Cardiac muscle cell (in vitro differentiated cells and primary cell): ENCODE measurements around the gene SH3BGR. TPM values are rescaled to one million over a fixed set of nuclear protein-coding genes. Genes with fewer than 3 reads are reported as not detected.

ENCODE experiments used
- DNase-seq, 2 donors: peaks; one replicate each; pipeline versions ENCODE4 v3.0.0 to v3.0.0-alpha.2; 2010 to 2017; ENCODE audit warnings: low read depth in 1 of 2, low spot score in 1 of 2
- H3K27ac ChIP-seq: fragments of 200-600 bp; sonication (generic); 2 replicates; pipeline ENCODE4 v1.5.1; 2016
- H3K27me3 ChIP-seq: fragments of 200-600 bp; sonication (generic); 2 replicates; pipeline ENCODE4 v1.6.0; 2016; ENCODE audit warnings: control low read depth
- H3K36me3 ChIP-seq: fragments of 200-600 bp; sonication (generic); 2 replicates; pipeline ENCODE4 v1.5.1; 2016; ENCODE audit warnings: control low read depth
- H3K4me1 ChIP-seq: fragments of 200-600 bp; sonication (generic); 2 replicates; pipeline ENCODE4 v1.8.1; 2017; ENCODE audit warnings: low read depth, mild to moderate bottlenecking, mixed run types
- H3K4me3 ChIP-seq: fragments of 200-600 bp; sonication (generic); 2 replicates; pipeline ENCODE4 v1.5.1; 2016; ENCODE audit warnings: mild to moderate bottlenecking
- H3K9me3 ChIP-seq: fragments of 200-600 bp; sonication (generic); 2 replicates; pipeline ENCODE4 v1.5.1; 2017; ENCODE audit warnings: low read depth, mild to moderate bottlenecking, control low read depth
- CTCF ChIP-seq: IDR thresholded peaks from 2 replicates; pipeline ENCODE4 v1.5.1; 2012; ENCODE audit warnings: low read depth, mild to moderate bottlenecking, low read length
- polyA plus RNA-seq: library from polyadenylated mRNA; unstranded; fragments of >200 nt; fragmentation: Nextera tagmentation; extraction: Ambion mirVana; gene quantifications from 2 replicates; pipeline ENCODE4 v1.2.1, GENCODE V29; 2016
- total RNA-seq: library from RNA; depleted of rRNA; stranded (reverse); fragments of >200 nt; gene quantifications from 2 replicates; pipeline ENCODE4 v1.2.3, GENCODE V29; 2016

SH3BGR gene
- total and polyA plus RNA-seq, 2 experiments from 2014 or later, result 168 to 326 TPM

- Histone ChIP-seq H3K4me3 (no peak overlapping the region), H3K9me3 (no peaks in the 10 kb centered on the region), H3K27me3 (no peaks in the 10 kb centered on the region), H3K4me1 (peaks cover 11% of the 10 kb centered on the region), H3K36me3 (peaks cover 9% of the 10 kb centered on the region), H3K27ac (no peak overlapping the region)
- TF ChIP-seq CTCF, result no peak
- no peak for DNase-seq
Observed at GRCh38 chr21:39471598-39471997, 19.8 kb downstream of the SH3BGR start.

DNA sequence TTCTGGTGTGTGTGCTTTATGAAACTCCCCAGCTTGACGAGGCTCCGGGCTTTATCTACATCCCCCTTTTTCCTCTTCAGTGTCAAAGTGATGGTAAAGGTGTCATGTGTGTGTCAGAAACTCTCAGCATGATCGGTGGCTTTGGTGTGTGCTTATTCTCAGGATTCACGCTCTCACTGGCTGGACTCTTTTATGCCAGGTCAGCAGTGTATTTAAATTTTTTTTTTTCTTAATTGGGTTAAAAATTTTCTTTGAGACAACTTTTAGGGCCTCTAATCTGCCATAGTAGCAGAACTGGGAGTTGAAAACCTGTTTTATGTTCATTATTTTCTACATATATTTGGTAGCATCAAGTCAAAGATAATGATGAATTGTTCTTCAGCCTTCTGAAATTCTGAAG is 21.0 kb downstream of the SH3BGR start:
- Histone ChIP-seq H3K36me3 (peaks cover 13% of the 10 kb centered on the region), H3K27me3 (no peaks in the 10 kb centered on the region), H3K9me3 (no peaks in the 10 kb centered on the region), H3K4me1 (peaks cover 11% of the 10 kb centered on the region), H3K4me3 (no peak overlapping the region), H3K27ac (peak overlapping the region; percentile 72)
- no peak for TF ChIP-seq CTCF
- DNase-seq, result no peak

DNA sequence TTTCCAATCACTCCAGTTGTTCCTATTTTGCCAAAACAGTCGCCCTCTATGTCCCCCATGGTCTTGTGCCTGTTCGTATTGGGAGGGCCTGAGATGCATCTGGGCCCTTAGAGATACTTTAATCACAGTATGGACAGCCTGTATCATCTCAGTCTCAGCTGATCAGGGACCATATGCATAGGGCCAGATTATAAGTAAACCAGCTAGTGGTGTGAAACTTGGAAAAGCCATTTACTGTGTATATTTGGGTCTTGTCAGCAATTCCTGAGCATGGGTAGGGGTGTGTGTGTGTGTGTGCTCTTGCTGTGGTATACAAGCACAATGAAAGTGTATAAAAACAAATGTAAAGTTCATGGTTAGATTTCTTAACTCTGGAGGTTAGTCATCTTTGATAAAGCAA is 22.8 kb downstream of the SH3BGR start:
- H3K27me3 ChIP-seq, result no peaks in the 10 kb centered on the region
- DNase-seq, result no peak
- no peak overlapping the region for H3K4me3 ChIP-seq
- no peaks in the 10 kb centered on the region for H3K9me3 ChIP-seq
- peaks cover 11% of the 10 kb centered on the region for H3K4me1 ChIP-seq
- H3K36me3 ChIP-seq, result peaks cover 13% of the 10 kb centered on the region
- TF ChIP-seq CTCF, result no peak
- no peak overlapping the region for H3K27ac ChIP-seq

DNA sequence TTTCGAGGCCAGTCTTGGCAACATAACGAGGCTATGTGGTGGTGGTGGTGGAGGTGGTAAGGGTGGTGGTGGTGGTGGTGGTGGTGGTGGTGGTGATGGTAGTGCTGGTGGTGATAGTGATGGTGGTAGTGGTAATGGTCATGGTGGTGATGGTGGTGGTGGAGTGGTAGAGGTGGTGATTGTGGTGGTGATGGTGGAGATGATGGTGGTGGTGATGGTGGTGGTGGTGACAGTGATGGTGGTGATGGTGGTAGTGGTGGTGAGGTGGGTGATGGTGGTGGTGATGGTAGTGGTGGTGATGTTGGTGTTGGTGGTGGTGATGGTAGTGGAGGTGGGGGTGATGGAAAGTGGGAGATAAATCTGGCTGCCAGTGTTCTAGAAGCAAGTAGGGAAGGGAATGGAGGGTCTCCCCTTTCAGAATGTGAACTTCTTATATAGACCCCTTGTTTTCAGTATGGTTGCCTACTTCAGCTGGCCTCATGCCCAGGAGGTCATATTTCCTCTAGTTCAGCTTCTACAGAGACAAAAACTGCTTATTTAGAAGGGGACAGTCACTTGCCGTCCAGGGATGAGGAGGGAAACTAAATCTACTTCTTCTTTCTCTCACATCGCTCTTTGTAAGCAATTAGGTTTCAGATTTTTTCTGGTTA is 27.5 kb downstream of the SH3BGR start:
- Histone ChIP-seq H3K27me3 (no peaks in the 10 kb centered on the region), H3K36me3 (peaks cover 13% of the 10 kb centered on the region), H3K4me1 (no peaks in the 10 kb centered on the region), H3K27ac (no peak overlapping the region), H3K9me3 (no peaks in the 10 kb centered on the region), H3K4me3 (no peak overlapping the region)
- no peak for TF ChIP-seq CTCF
- no peak for DNase-seq

DNA sequence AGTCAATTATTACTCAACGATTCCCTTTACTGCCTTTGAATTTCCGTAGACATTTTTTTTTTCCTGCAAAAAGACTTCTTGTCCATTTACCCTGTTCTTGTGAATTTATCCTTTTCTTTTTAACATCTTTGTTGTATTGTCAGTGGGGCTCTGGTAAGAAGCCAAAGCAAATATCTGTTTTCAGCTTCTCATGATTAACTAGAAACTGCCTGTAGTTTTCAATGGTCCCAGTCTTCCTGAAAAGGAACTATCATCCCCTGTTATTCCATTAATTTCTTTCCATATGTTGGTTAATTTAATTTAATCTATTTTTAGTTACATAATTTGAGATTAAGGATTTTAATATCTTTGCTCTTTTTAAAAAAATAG is 28.0 kb downstream of the SH3BGR start:
- Histone ChIP-seq H3K9me3 (no peaks in the 10 kb centered on the region), H3K36me3 (peaks cover 13% of the 10 kb centered on the region), H3K4me1 (no peaks in the 10 kb centered on the region), H3K4me3 (no peak overlapping the region), H3K27me3 (no peaks in the 10 kb centered on the region), H3K27ac (no peak overlapping the region)
- no peak for DNase-seq
- TF ChIP-seq CTCF, result no peak
